MM.1S (cell line): ENCODE results near the gene TMPRSS9.

Experiments used
- DNase-seq: peaks from one replicate; pipeline ENCODE4 v3.0.0-alpha.2; 2015
- H2AFZ ChIP-seq: fragments of 300-600 bp; sonication (generic); 2 replicates; pipeline ENCODE4 v1.6.0; 2016; ENCODE audit warnings: antibody characterized with exemption, low read length
- H3F3A ChIP-seq: fragments of 300-600 bp; sonication (generic); 2 replicates; pipeline ENCODE4 v1.6.1; 2016; ENCODE audit warnings: mild to moderate bottlenecking, antibody characterized with exemption, low read length, moderate library complexity, mixed read lengths; ENCODE audit not compliant: insufficient read depth
- H3K27ac ChIP-seq: fragments of 300-600 bp; sonication (generic); 2 replicates; pipeline ENCODE4 v1.5.1; 2016; ENCODE audit warnings: mild to moderate bottlenecking, low read length
- H3K27me3 ChIP-seq: fragments of 300-600 bp; sonication (generic); replicated peaks from 2 replicates; pipeline ENCODE4 v1.6.0; 2016; ENCODE audit warnings: low read length; ENCODE audit not compliant: insufficient read depth
- H3K36me3 ChIP-seq: fragments of 300-600 bp; sonication (generic); replicated peaks from 2 replicates; pipeline ENCODE4 v1.6.1; 2016; ENCODE audit warnings: mild to moderate bottlenecking, low read length, mixed read lengths; ENCODE audit not compliant: insufficient read depth
- H3K4me1 ChIP-seq: fragments of 300-600 bp; sonication (generic); 2 replicates; pipeline ENCODE4 v1.6.1; 2016; ENCODE audit warnings: low read length, mixed read lengths
- H3K4me2 ChIP-seq: fragments of 300-600 bp; sonication (generic); 2 replicates; pipeline ENCODE4 v1.6.0; 2016; ENCODE audit warnings: low read depth, low read length
- H3K4me3 ChIP-seq: fragments of 300-600 bp; sonication (generic); 2 replicates; pipeline ENCODE4 v1.5.1; 2016; ENCODE audit warnings: low read length, mixed read lengths
- H3K79me2 ChIP-seq: fragments of 300-600 bp; sonication (generic); 2 replicates; pipeline ENCODE4 v1.6.1; 2016; ENCODE audit warnings: mixed run types, low read length, mixed read lengths
- H3K9ac ChIP-seq: fragments of 300-600 bp; sonication (generic); 2 replicates; pipeline ENCODE4 v1.6.1; 2016; ENCODE audit warnings: low read length, mixed read lengths
- H3K9me2 ChIP-seq: fragments of 300-600 bp; sonication (generic); replicated peaks from 2 replicates; pipeline ENCODE4 v1.6.1; 2016; ENCODE audit warnings: mild to moderate bottlenecking, low read length, mixed read lengths; ENCODE audit not compliant: insufficient read depth
- H3K9me3 ChIP-seq: fragments of 300-600 bp; sonication (generic); replicated peaks from 2 replicates; pipeline ENCODE4 v1.6.1; 2016; ENCODE audit warnings: mild to moderate bottlenecking, low read length, mixed read lengths; ENCODE audit not compliant: insufficient read depth
- H4K20me1 ChIP-seq: fragments of 300-600 bp; sonication (generic); 2 replicates; pipeline ENCODE4 v1.6.1; 2016; ENCODE audit warnings: mild to moderate bottlenecking, low read length, moderate library complexity, mixed read lengths; ENCODE audit not compliant: insufficient read depth
- EZH2 ChIP-seq: fragments of 300-600 bp; sonication (generic); optimal IDR thresholded peaks from 2 replicates; pipeline ENCODE3; 2017; ENCODE audit warnings: low read depth, mild to moderate bottlenecking, antibody characterized with exemption, low read length, mixed read lengths
- EZH2phosphoT487 ChIP-seq: fragments of 300-600 bp; sonication (generic); IDR thresholded peaks from 2 replicates; pipeline ENCODE4 v1.6.1; 2018; ENCODE audit warnings: antibody characterized with exemption, low read length
- TF ChIP-seq, protein P1 (sequence below): fragments of 300-600 bp; sonication (generic); IDR thresholded peaks from 2 replicates; pipeline ENCODE4 v1.5.1; 2016; ENCODE audit warnings: antibody characterized with exemption, low read length, mixed read lengths

TMPRSS9 gene

GRCh38 chr19:2338055-2338615 is 21.9 kb upstream of the TMPRSS9 start:
- H3K9me3 ChIP-seq, result no peaks in the 10 kb centered on the region
- H3K4me1 ChIP-seq, result peaks cover 9% of the 10 kb centered on the region
- H3K9me2 ChIP-seq, result no peaks in the 10 kb centered on the region
- no peak overlapping the region for H3K4me3 ChIP-seq
- H3K27ac ChIP-seq, result no peak overlapping the region
- no peak for DNase-seq
- H3K36me3 ChIP-seq, result 0 out of 2 replicates have a peak, but pooled peaks cover 6% of the 10 kb centered on the region
- no peaks in the 10 kb centered on the region for H4K20me1 ChIP-seq
- H3F3A ChIP-seq, result peaks cover 14% of the 10 kb centered on the region; the same call in 1 of the 2 replicates
- TF ChIP-seq, protein P1, sequence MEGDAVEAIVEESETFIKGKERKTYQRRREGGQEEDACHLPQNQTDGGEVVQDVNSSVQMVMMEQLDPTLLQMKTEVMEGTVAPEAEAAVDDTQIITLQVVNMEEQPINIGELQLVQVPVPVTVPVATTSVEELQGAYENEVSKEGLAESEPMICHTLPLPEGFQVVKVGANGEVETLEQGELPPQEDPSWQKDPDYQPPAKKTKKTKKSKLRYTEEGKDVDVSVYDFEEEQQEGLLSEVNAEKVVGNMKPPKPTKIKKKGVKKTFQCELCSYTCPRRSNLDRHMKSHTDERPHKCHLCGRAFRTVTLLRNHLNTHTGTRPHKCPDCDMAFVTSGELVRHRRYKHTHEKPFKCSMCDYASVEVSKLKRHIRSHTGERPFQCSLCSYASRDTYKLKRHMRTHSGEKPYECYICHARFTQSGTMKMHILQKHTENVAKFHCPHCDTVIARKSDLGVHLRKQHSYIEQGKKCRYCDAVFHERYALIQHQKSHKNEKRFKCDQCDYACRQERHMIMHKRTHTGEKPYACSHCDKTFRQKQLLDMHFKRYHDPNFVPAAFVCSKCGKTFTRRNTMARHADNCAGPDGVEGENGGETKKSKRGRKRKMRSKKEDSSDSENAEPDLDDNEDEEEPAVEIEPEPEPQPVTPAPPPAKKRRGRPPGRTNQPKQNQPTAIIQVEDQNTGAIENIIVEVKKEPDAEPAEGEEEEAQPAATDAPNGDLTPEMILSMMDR, result no peak
- TF ChIP-seq EZH2 (no peak), EZH2phosphoT487 (no peak)
- no peak overlapping the region for H2AFZ ChIP-seq
- H3K27me3 ChIP-seq, result no peaks in the 10 kb centered on the region
- H3K9ac ChIP-seq, result no peak overlapping the region
- no peak overlapping the region for H3K4me2 ChIP-seq
- H3K79me2 ChIP-seq, result peaks cover 58% of the 10 kb centered on the region

DNA sequence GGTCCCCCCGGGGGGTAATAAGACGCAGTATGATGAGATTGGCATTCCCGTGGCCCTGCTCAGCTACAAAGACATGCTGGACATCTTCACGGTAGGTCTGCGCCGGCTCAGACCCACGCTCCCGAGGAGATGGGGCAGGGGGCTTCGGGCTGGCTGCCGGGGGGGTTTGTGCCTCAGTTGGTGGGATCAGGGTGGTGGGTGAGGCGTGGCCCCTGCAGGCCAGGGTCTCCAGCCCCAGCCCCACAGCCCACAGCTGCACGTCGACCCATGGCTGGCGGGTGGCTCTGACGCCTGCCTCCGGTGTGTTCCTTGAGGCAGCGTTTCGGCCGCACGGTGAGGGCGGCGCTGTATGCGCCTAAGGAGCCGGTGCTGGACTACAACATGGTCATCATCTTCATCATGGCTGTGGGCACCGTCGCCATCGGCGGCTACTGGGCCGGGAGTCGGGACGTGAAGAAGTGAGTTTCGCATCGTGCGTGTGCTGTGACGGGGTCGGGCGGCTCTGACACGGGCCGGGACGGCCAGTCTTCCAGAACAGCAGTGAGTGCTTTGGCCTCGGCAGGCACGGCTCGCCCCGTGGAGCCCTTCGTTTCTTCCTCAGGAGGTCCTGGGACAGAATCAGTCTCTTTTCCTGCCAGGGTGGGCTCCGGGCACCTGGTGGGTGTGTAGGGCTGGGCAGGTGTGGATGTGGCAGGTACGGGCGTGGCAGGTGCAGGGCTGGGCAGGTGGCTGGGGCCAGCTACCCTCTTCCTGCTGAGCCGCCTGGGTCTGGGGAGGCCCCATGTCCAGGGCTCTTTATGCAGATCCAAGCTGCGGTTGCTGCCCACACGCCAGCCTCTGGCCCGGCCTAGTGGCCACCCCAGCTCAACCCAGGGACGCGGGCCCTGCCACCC is 21.1 kb upstream of the TMPRSS9 start:
- peaks cover 49% of the 10 kb centered on the region for H3K79me2 ChIP-seq
- TF ChIP-seq EZH2phosphoT487 (no peak), EZH2 (no peak)
- TF ChIP-seq, protein P1, result no peak
- no peak overlapping the region for H3K9ac ChIP-seq
- no peaks in the 10 kb centered on the region for H3K9me3 ChIP-seq
- H3K4me2 ChIP-seq, result no peak overlapping the region
- H3K27ac ChIP-seq, result no peak overlapping the region
- H4K20me1 ChIP-seq, result no peaks in the 10 kb centered on the region
- H3K9me2 ChIP-seq, result no peaks in the 10 kb centered on the region
- DNase-seq, result no peak
- H3F3A ChIP-seq, result peaks cover 10% of the 10 kb centered on the region; the same call in 1 of the 2 replicates
- 0 out of 2 replicates have a peak, but pooled peaks cover 6% of the 10 kb centered on the region for H3K36me3 ChIP-seq
- H3K27me3 ChIP-seq, result no peaks in the 10 kb centered on the region
- H2AFZ ChIP-seq, result no peak overlapping the region
- H3K4me1 ChIP-seq, result 0 out of 2 replicates have a peak, but pooled peaks cover under 1% of the 10 kb centered on the region
- no peak overlapping the region for H3K4me3 ChIP-seq

DNA sequence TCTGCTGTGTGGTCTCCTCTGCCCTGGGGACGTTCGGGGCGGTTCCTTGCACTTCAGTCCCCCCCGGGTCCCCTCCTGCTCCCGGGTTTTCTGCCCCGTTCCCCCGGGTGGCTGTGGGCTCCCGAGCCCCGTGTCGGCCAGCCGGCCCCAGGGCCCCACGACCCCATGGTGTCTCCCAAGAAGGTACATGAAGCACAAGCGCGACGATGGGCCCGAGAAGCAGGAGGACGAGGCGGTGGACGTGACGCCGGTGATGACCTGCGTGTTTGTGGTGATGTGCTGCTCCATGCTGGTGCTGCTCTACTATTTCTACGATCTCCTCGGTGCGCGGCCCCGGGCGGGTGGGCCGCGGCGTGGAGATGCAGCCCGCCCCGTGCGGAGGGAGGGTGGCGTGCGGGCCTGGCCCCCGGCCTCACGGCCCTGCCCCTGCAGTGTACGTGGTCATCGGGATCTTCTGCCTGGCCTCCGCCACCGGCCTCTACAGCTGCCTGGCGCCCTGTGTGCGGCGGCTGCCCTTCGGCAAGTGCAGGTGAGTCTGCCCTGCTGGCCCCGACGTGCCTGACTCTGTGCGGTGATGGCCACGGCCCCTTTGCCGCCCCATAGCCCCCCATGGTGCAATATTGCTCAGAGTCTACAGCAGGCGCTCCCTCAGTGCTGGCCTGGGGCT is 20.3 kb upstream of the TMPRSS9 start:
- H3K36me3 ChIP-seq, result 0 out of 2 replicates have a peak, but pooled peaks cover 1% of the 10 kb centered on the region
- H3K9me2 ChIP-seq, result no peaks in the 10 kb centered on the region
- no peak overlapping the region for H3K4me3 ChIP-seq
- H3K9me3 ChIP-seq, result no peaks in the 10 kb centered on the region
- H3K27ac ChIP-seq, result no peak overlapping the region
- H3K79me2 ChIP-seq, result peaks cover 42% of the 10 kb centered on the region
- H3K9ac ChIP-seq, result no peak overlapping the region
- no peaks in the 10 kb centered on the region for H4K20me1 ChIP-seq
- H2AFZ ChIP-seq, result no peak overlapping the region
- H3K4me2 ChIP-seq, result no peak overlapping the region
- DNase-seq, result no peak
- TF ChIP-seq EZH2phosphoT487, result no peak
- TF ChIP-seq EZH2, result no peak
- TF ChIP-seq, protein P1, result no peak
- H3F3A ChIP-seq, result peaks cover 4% of the 10 kb centered on the region; the same call in 1 of the 2 replicates
- no peaks in the 10 kb centered on the region for H3K27me3 ChIP-seq
- no peaks in the 10 kb centered on the region for H3K4me1 ChIP-seq
